ENCODE results near the gene TWF1. TPM values are rescaled to one million over a fixed set of nuclear protein-coding genes. Genes with fewer than 3 reads are reported as not detected.

The TWF1 gene
- total and polyA plus RNA-seq, 9 donors: 25.6 to 45.4 (median 32.1) TPM

- Histone ChIP-seq H3K27me3 (ENCODE audit: control insufficient read depth, insufficient read depth, low read length) (peaks cover 2% of the 10 kb centered on the region), H3K9me3 (replicated peaks; ENCODE audit: control insufficient read depth, low read depth, low read length) (no peaks in the 10 kb centered on the region), H3K27ac (ENCODE audit: low read length) (no peak overlapping the region), H3K36me3 (ENCODE audit: control insufficient read depth, insufficient read depth, low read length) (no peaks in the 10 kb centered on the region), H3K4me1 (ENCODE audit: control insufficient read depth, insufficient read depth, low read length) (no peaks in the 10 kb centered on the region), H3K4me3 (ENCODE audit: low read length) (no peak overlapping the region)
- no CpG with 5 or more reads among the region's 2 CpGs for WGBS (ENCODE audit: insufficient coverage)
- no peak for DNase-seq
Observed at GRCh38 chr12:43812057-43812456, 5.9 kb upstream of the TWF1 start.

DNA sequence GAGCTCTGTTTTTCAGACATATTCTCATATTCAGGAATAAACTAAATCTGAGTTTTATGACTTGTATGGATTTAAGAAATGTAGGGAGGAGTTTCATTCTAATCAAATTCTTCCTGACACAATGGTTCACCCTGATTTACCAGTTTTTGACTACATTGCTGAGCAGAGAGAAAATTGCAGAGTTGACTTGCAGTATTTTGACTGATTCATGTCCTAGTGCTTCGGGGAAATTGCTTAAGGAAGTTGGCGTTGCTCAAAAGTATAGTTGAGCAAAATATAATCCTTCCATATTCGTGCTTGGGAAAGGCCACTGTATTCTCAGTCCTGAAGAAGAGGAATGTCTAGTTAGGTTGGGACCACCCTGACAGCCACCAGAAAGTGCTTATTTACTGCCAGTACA lies 1.3 kb upstream of the TWF1 start:
- Histone ChIP-seq H3K27ac (ENCODE audit: low read length) (no peak overlapping the region), H3K4me1 (ENCODE audit: control insufficient read depth, insufficient read depth, low read length) (peaks cover 3% of the 10 kb centered on the region)
- DNase-seq: peak; percentile 19

DNA sequence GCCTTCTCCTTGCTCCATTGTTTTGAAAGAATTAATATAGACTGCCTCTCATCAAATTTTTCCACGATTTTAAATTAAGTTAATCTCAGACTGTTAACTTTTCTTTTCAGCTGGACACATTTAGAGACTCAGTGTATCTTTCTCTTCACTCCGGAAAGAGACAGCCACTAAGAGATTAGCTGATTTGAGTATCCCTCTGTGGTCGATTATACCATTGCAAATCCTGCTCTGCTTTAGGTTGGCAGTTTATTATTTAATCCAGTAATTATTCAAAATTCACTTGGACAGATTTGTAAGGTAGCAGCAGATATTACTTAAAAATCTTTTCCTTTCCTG lies 588 bp upstream of the TWF1 start:
- no peak for DNase-seq
- no peaks in the 10 kb centered on the region for H3K9me3 ChIP-seq (replicated peaks; ENCODE audit: control insufficient read depth, low read depth, low read length)
- peak overlapping the region; percentile 86 for H3K4me3 ChIP-seq (ENCODE audit: low read length)
- peaks cover 3% of the 10 kb centered on the region for H3K4me1 ChIP-seq (ENCODE audit: control insufficient read depth, insufficient read depth, low read length)
- peak overlapping the region; percentile 99 for H3K27ac ChIP-seq (ENCODE audit: low read length)
- peaks cover 2% of the 10 kb centered on the region for H3K27me3 ChIP-seq (ENCODE audit: control insufficient read depth, insufficient read depth, low read length)
- no CpG with 5 or more reads among the region's 3 CpGs for WGBS (ENCODE audit: insufficient coverage)
- peaks cover 2% of the 10 kb centered on the region for H3K36me3 ChIP-seq (ENCODE audit: control insufficient read depth, insufficient read depth, low read length)

More for the DNA sequence above, 1.3 kb upstream of the TWF1 start:
- Histone ChIP-seq H3K9me3 (replicated peaks; ENCODE audit: control insufficient read depth, low read depth, low read length) (no peaks in the 10 kb centered on the region), H3K36me3 (ENCODE audit: control insufficient read depth, insufficient read depth, low read length) (peaks cover 2% of the 10 kb centered on the region), H3K4me3 (ENCODE audit: low read length) (no peak overlapping the region), H3K27me3 (ENCODE audit: control insufficient read depth, insufficient read depth, low read length) (peaks cover 2% of the 10 kb centered on the region)
- no CpG with 5 or more reads among the region's 3 CpGs for WGBS (ENCODE audit: insufficient coverage)

GRCh38 chr12:43805149-43805859 lies 813 bp downstream of the TWF1 start:
- no peaks in the 10 kb centered on the region for H3K27me3 ChIP-seq (ENCODE audit: control insufficient read depth, insufficient read depth, low read length)
- peak overlapping the region; percentile 95 for H3K27ac ChIP-seq (ENCODE audit: low read length)
- H3K36me3 ChIP-seq (ENCODE audit: control insufficient read depth, insufficient read depth, low read length): peaks cover 6% of the 10 kb centered on the region
- peak; percentile 33 for DNase-seq
- 0% methylated on average over 3 of the region's 20 CpGs for WGBS (ENCODE audit: insufficient coverage)
- peak overlapping the region; percentile 86 for H3K4me3 ChIP-seq (ENCODE audit: low read length)
- H3K4me1 ChIP-seq (ENCODE audit: control insufficient read depth, insufficient read depth, low read length): peaks cover 3% of the 10 kb centered on the region
- H3K9me3 ChIP-seq (replicated peaks; ENCODE audit: control insufficient read depth, low read depth, low read length): no peaks in the 10 kb centered on the region

GRCh38 chr12:43797561-43798217 lies 8.4 kb downstream of the TWF1 start:
- Histone ChIP-seq H3K4me3 (ENCODE audit: low read length) (no peak overlapping the region), H3K27me3 (ENCODE audit: control insufficient read depth, insufficient read depth, low read length) (no peaks in the 10 kb centered on the region), H3K4me1 (ENCODE audit: control insufficient read depth, insufficient read depth, low read length) (no peaks in the 10 kb centered on the region), H3K9me3 (replicated peaks; ENCODE audit: control insufficient read depth, low read depth, low read length) (no peaks in the 10 kb centered on the region), H3K36me3 (ENCODE audit: control insufficient read depth, insufficient read depth, low read length) (peaks cover 14% of the 10 kb centered on the region), H3K27ac (ENCODE audit: low read length) (no peak overlapping the region)
- no peak for DNase-seq
- WGBS (ENCODE audit: insufficient coverage): no CpG with 5 or more reads among the region's 4 CpGs

DNA sequence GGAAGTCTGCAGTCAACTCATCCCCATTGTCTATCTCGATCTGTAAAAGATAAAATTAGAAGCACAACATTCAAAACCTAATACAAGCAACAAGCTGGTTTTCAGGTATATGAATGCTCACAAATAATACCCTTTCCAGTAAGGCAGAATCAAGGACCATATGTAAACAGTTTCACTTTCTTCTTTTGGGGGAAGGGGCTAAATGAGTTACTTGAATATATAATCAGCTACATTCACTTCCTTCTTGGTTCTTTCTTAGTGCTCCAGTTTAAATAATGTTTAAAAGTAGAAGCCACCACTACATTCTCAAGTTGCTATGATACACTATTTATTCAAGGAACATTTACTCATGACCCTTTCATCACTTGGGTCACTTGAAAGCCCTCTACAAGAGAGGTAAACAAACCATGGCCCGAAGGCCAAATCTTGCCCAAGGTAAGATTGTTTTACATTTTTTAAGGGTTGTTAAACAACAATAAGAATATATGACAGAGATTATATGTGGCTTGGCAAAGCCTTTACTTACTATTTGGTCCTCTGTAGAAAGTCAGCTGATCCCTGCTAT lies 10.3 kb downstream of the TWF1 start:
- no CpG with 5 or more reads among the region's 2 CpGs for WGBS (ENCODE audit: insufficient coverage)
- no peaks in the 10 kb centered on the region for H3K4me1 ChIP-seq (ENCODE audit: control insufficient read depth, insufficient read depth, low read length)
- DNase-seq: no peak
- no peak overlapping the region for H3K4me3 ChIP-seq (ENCODE audit: low read length)
- no peak overlapping the region for H3K27ac ChIP-seq (ENCODE audit: low read length)
- H3K9me3 ChIP-seq (replicated peaks; ENCODE audit: control insufficient read depth, low read depth, low read length): no peaks in the 10 kb centered on the region
- H3K36me3 ChIP-seq (ENCODE audit: control insufficient read depth, insufficient read depth, low read length): peaks cover 12% of the 10 kb centered on the region
- H3K27me3 ChIP-seq (ENCODE audit: control insufficient read depth, insufficient read depth, low read length): no peaks in the 10 kb centered on the region

- Histone ChIP-seq H3K4me1 (ENCODE audit: control insufficient read depth, insufficient read depth, low read length) (peaks cover 5% of the 10 kb centered on the region), H3K27ac (ENCODE audit: low read length) (no peak overlapping the region), H3K27me3 (ENCODE audit: control insufficient read depth, insufficient read depth, low read length) (no peaks in the 10 kb centered on the region), H3K36me3 (ENCODE audit: control insufficient read depth, insufficient read depth, low read length) (peaks cover 4% of the 10 kb centered on the region), H3K9me3 (replicated peaks; ENCODE audit: control insufficient read depth, low read depth, low read length) (no peaks in the 10 kb centered on the region), H3K4me3 (ENCODE audit: low read length) (no peak overlapping the region)
- DNase-seq: peak; percentile 82
Observed at GRCh38 chr12:43789941-43790340, 16.2 kb downstream of the TWF1 start.

DNA sequence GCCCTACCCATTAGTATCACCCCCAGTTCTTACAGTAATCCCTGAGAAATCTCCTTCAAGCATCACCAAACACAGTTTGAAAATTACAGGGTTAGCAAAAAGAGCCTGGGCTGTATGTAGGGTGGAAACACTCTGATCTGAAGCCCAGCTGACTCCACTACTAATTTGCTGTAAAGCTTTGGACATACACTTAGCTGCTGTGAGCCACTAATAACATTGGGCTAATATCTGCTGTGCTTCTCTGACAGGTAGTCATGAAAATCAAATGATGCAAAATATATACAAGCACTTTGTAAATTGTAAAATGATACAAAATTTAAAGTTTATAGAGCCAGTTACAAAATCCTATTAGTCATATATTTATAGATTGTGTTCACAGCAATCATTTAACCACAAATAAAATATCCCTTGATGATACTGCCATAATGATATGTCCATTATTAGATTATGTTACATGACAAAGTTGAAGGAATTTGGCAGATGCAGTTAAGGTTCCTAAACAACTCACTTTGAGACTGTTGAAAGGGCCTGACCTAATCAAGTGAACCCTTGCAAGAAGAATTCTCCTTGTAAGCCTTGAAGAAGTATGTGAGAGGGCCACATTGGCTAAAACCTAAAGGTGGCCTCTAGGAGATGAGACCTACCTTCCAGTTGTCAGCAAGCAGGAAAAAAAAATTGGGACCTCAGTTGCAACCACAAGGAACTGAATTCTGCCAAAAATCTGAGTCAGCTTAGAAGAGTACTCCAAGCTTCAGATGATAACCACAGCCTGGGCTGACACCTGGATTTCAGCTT lies 19.0 kb downstream of the TWF1 start:
- Histone ChIP-seq H3K9me3 (replicated peaks; ENCODE audit: control insufficient read depth, low read depth, low read length) (no peaks in the 10 kb centered on the region), H3K27me3 (ENCODE audit: control insufficient read depth, insufficient read depth, low read length) (no peaks in the 10 kb centered on the region), H3K36me3 (ENCODE audit: control insufficient read depth, insufficient read depth, low read length) (peaks cover 10% of the 10 kb centered on the region), H3K4me1 (ENCODE audit: control insufficient read depth, insufficient read depth, low read length) (peaks cover 5% of the 10 kb centered on the region), H3K27ac (ENCODE audit: low read length) (no peak overlapping the region), H3K4me3 (ENCODE audit: low read length) (no peak overlapping the region)
- DNase-seq: no peak

DNA sequence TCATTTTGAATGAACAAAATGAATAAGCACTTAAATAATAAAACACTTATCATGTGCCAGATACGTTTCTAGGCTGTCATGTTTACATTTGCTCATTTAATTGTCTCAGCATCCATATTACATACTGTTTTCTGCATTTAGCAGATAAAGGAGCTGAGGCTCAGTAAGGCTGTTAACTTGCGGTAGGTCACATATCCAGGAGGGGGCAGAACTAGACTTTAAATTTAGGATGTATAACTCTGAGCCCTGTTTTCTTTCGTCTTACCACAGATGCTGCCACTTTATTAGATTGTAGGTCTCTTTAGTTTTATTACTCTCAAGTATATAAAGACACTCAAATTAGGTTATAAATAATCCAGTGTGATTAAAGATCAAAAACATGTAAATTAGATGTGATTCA lies 29.6 kb downstream of the TWF1 start:
- Histone ChIP-seq H3K27ac (ENCODE audit: low read length) (no peak overlapping the region), H3K4me1 (ENCODE audit: control insufficient read depth, insufficient read depth, low read length) (no peaks in the 10 kb centered on the region), H3K4me3 (ENCODE audit: low read length) (no peak overlapping the region), H3K9me3 (replicated peaks; ENCODE audit: control insufficient read depth, low read depth, low read length) (no peaks in the 10 kb centered on the region), H3K27me3 (ENCODE audit: control insufficient read depth, insufficient read depth, low read length) (no peaks in the 10 kb centered on the region), H3K36me3 (ENCODE audit: control insufficient read depth, insufficient read depth, low read length) (peaks cover 4% of the 10 kb centered on the region)
- no CpG with 5 or more reads among the region's 3 CpGs for WGBS (ENCODE audit: insufficient coverage)
- peak; percentile 47 for DNase-seq

GRCh38 chr12:43766291-43766690 lies 39.8 kb downstream of the TWF1 start:
- Histone ChIP-seq H3K4me3 (ENCODE audit: low read length) (no peak overlapping the region), H3K4me1 (ENCODE audit: control insufficient read depth, insufficient read depth, low read length) (no peaks in the 10 kb centered on the region), H3K9me3 (replicated peaks; ENCODE audit: control insufficient read depth, low read depth, low read length) (no peaks in the 10 kb centered on the region), H3K27me3 (ENCODE audit: control insufficient read depth, insufficient read depth, low read length) (no peaks in the 10 kb centered on the region), H3K36me3 (ENCODE audit: control insufficient read depth, insufficient read depth, low read length) (peaks cover 5% of the 10 kb centered on the region), H3K27ac (ENCODE audit: low read length) (no peak overlapping the region)
- DNase-seq: no peak
